ENCODE results near the gene NFXL1. TPM values are rescaled to one million over a fixed set of nuclear protein-coding genes. Genes with fewer than 3 reads are reported as not detected.

Gene NFXL1
- total RNA-seq, 6 donors from 2014 or later = 5.0 to 23.4 (median 10.6) TPM

- Histone ChIP-seq H3K9me3 (no peaks in the 10 kb centered on the region), H3K36me3 (peaks cover 13 to 83% (median 28%) of the 10 kb centered on the region in 4 donors), H3K4me3 (no peak overlapping the region), H3K27me3 (no peaks in the 10 kb centered on the region), H3K27ac (no peak overlapping the region), H3K4me1 (no peaks in the 10 kb centered on the region)
- DNase-seq (no peak), ATAC-seq (ENCODE audit: low FRiP score in 2 of 2) (no peak)
- WGBS, 2 donors = 80 to 85% methylated on average over 3 of the region's 3 CpGs
- TF ChIP-seq, protein P1, sequence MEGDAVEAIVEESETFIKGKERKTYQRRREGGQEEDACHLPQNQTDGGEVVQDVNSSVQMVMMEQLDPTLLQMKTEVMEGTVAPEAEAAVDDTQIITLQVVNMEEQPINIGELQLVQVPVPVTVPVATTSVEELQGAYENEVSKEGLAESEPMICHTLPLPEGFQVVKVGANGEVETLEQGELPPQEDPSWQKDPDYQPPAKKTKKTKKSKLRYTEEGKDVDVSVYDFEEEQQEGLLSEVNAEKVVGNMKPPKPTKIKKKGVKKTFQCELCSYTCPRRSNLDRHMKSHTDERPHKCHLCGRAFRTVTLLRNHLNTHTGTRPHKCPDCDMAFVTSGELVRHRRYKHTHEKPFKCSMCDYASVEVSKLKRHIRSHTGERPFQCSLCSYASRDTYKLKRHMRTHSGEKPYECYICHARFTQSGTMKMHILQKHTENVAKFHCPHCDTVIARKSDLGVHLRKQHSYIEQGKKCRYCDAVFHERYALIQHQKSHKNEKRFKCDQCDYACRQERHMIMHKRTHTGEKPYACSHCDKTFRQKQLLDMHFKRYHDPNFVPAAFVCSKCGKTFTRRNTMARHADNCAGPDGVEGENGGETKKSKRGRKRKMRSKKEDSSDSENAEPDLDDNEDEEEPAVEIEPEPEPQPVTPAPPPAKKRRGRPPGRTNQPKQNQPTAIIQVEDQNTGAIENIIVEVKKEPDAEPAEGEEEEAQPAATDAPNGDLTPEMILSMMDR (IDR thresholded peaks at IDR 0.05) = no peak
- TF ChIP-seq POLR2AphosphoS5 (IDR thresholded peaks at IDR 0.05) (no peak), POLR2A (IDR thresholded peaks at IDR 0.05) (no peak), EP300 (IDR thresholded peaks at IDR 0.05) (no peak)
Observed at GRCh38 chr4:47882228-47882627, 32.2 kb downstream of the NFXL1 start.

DNA sequence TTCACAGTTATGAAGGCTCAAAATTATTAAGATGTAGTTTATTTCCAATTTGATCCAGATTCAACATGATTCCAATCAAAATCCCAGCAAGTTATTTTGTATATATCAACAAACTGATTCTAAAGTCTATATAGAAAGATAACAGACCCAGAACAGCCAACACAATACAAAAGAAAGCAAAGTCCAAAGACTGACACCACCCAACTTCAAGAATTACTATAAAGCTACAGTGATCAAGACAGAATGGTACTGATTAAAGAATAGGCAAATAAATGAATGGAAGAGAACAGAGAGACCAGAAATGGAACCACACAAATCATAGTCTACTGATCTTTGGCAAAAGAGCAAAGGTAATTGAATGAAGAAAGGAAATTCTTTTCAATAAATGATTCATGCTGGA lies 34.9 kb downstream of the NFXL1 start:
- H3K4me1 ChIP-seq = no peaks in the 10 kb centered on the region
- peaks cover 16 to 84% (median 27%) of the 10 kb centered on the region in 4 donors for H3K36me3 ChIP-seq
- DNase-seq (no peak), ATAC-seq (ENCODE audit: low FRiP score in 2 of 2) (no peak)
- H3K9me3 ChIP-seq = no peaks in the 10 kb centered on the region
- no peak overlapping the region for H3K4me3 ChIP-seq
- no peaks in the 10 kb centered on the region for H3K27me3 ChIP-seq
- TF ChIP-seq POLR2AphosphoS5 (IDR thresholded peaks at IDR 0.05) = no peak
- no peak for TF ChIP-seq POLR2A (IDR thresholded peaks at IDR 0.05)
- no peak for TF ChIP-seq EP300 (IDR thresholded peaks at IDR 0.05)
- TF ChIP-seq, protein P1 (IDR thresholded peaks at IDR 0.05) = no peak
- H3K27ac ChIP-seq = no peak overlapping the region

GRCh38 chr4:47876784-47877546 lies 37.4 kb downstream of the NFXL1 start:
- WGBS, 2 donors = 83 to 95% methylated on average over 3 of the region's 3 CpGs
- DNase-seq = no peak
- Histone ChIP-seq H3K4me1 (no peaks in the 10 kb centered on the region), H3K36me3 (peaks cover 18 to 83% (median 33%) of the 10 kb centered on the region in 4 donors), H3K27ac (no peak overlapping the region), H3K27me3 (no peaks in the 10 kb centered on the region), H3K9me3 (peaks cover 0 to 5% (median 2%) of the 10 kb centered on the region in 4 donors), H3K4me3 (no peak overlapping the region)
- TF ChIP-seq EP300 (IDR thresholded peaks at IDR 0.05) = no peak
- TF ChIP-seq, protein P1 (IDR thresholded peaks at IDR 0.05) = no peak
- no peak for TF ChIP-seq POLR2A (IDR thresholded peaks at IDR 0.05)
- no peak for TF ChIP-seq POLR2AphosphoS5 (IDR thresholded peaks at IDR 0.05)
- no peak for ATAC-seq (ENCODE audit: low FRiP score in 2 of 2)

DNA sequence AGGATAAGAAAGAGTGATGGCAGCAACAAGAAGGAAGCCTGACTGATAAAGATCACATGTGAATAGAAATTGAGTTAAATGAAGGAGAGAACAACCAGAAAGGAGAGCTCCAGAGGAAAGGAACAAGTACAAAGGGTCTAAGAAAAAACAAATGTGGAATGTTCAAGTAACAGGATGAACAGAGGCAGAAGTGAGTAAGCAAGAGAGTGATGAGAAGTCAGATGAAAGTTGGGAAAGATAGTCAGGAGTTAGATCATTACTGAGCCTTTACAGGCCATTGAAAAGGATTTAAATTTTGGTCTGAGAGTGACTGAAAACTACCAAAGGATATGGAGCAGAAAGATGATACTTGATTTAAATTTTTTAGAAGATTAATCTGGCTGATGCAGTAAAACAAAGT lies 38.1 kb downstream of the NFXL1 start:
- Histone ChIP-seq H3K4me3 (no peak overlapping the region), H3K36me3 (peaks cover 16 to 82% (median 30%) of the 10 kb centered on the region in 4 donors), H3K27ac (no peak overlapping the region), H3K9me3 (peaks cover 0 to 5% (median 2%) of the 10 kb centered on the region in 4 donors), H3K27me3 (no peaks in the 10 kb centered on the region), H3K4me1 (no peaks in the 10 kb centered on the region)
- ATAC-seq (ENCODE audit: low FRiP score in 2 of 2) (no peak), DNase-seq (no peak)
- TF ChIP-seq EP300 (IDR thresholded peaks at IDR 0.05) (no peak), POLR2A (IDR thresholded peaks at IDR 0.05) (no peak), POLR2AphosphoS5 (IDR thresholded peaks at IDR 0.05) (no peak)
- TF ChIP-seq, protein P1 (IDR thresholded peaks at IDR 0.05) = no peak
